Sciatic nerve (tissue), 2 donors: ENCODE results near the gene FAM47E. TPM values are rescaled to one million over a fixed set of nuclear protein-coding genes. Genes with fewer than 3 reads are reported as not detected.
"Not testable (repeated sequence)": the region's sequence is repeated elsewhere in the genome, so short reads cannot be mapped to it uniquely, and the experiment has no call there.

Experiments used
- ATAC-seq: fragments of 200-7000 bp; cut with Tn5 transposase; one replicate; pipeline ENCODE4 v1.9.1; 2020; ENCODE audit warnings: mild to moderate bottlenecking, moderate library complexity
- DNase-seq: peaks from one replicate; pipeline ENCODE4 v3.0.0-alpha.2; 2020; ENCODE audit warnings: low spot score
- intact Hi-C: fragments of 100-400 bp; cut with DNase I; formaldehyde crosslinking; loops from one replicate; pipeline ENCODE4 v1.14.2; 2022
- total RNA-seq: library from RNA; stranded (reverse); fragmentation: NEBNext Ultra II Directional; extraction: Animal tissue kit (Norgen Biotek cat#: 25700); gene quantifications from one replicate; pipeline ENCODE4 v1.2.1, GENCODE V29; 2021
- donor health status: DM: no; HTN: no; CAD: no.
- donor health status: DM: no; HTN: no; CAD: no.

FAM47E gene
- total RNA-seq, 1 donor from 2014 or later, result 2.5 TPM

GRCh38 chr4:76257824-76258223 lies 6.3 kb downstream of the FAM47E start:
- ATAC-seq (no peak), DNase-seq (no peak)
- intact Hi-C loops, result no loop called here

- intact Hi-C loops, result no loop called here
- ATAC-seq (no peak), DNase-seq (no peak)
Measured at GRCh38 chr4:76260571-76260970, 9.1 kb downstream of the FAM47E start.

DNA sequence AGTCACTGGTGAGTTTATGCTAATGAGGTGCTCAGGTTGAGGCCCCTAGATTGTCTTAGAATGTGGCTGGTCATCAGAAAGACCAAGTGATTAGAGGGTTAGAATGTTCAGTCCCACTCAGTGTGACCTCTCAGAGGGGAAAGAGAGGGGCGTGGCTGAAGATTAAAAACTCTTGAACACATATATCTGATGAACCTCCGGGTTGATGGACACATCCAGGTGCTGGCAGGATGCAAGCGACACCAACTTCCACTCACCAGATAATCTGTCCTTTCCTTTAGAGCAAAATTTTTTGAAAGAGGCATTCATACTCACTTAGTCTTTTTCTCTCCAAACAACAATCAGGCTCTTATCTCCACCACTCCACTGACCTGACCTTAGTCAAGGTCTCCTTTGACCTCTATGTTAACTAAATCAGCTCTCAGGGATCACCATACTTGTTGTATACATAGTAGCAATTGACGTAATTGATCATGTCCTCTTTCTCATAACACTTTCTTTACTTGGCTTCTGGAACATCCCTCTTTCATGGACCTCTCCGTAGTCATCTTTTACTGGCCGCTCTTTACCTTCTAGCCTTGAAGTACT lies 14.2 kb downstream of the FAM47E start:
- no peak for DNase-seq
- no peak for ATAC-seq
- intact Hi-C loops, result no loop called here

- no peak for ATAC-seq
- intact Hi-C loops, result no loop called here
- no peak for DNase-seq
Measured at GRCh38 chr4:76266627-76267026, 15.1 kb downstream of the FAM47E start.

- ATAC-seq (no peak), DNase-seq (no peak)
- intact Hi-C loops, result no loop called here
Measured at GRCh38 chr4:76267811-76268210, 16.3 kb downstream of the FAM47E start.

GRCh38 chr4:76270244-76271175 lies 19.0 kb downstream of the FAM47E start:
- ATAC-seq, result no peak
- no peak for DNase-seq
- intact Hi-C loops, result no loop called here

DNA sequence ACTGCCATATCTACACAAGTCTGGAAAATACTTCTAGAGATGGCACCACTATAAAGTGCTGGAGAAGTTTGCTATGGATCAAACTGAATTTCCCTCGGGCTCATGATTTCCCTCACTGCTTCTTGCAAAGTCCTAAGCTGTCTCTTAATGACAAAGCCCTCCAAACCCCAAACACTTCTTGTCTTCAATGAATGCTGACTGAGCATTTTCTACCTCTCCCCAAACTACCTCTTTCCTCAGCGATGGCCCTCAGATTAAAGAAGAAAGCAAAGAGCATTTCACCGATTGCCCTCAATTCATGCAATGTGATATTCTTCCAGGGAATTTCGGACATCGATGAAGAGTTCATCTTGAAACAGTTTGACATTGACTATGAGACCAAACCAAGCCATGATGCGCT lies 19.7 kb downstream of the FAM47E start:
- no peak for DNase-seq
- no peak for ATAC-seq
- intact Hi-C loops, result no loop called here

- no peak for ATAC-seq
Measured at GRCh38 chr4:76272073-76272472, 20.6 kb downstream of the FAM47E start.

DNA sequence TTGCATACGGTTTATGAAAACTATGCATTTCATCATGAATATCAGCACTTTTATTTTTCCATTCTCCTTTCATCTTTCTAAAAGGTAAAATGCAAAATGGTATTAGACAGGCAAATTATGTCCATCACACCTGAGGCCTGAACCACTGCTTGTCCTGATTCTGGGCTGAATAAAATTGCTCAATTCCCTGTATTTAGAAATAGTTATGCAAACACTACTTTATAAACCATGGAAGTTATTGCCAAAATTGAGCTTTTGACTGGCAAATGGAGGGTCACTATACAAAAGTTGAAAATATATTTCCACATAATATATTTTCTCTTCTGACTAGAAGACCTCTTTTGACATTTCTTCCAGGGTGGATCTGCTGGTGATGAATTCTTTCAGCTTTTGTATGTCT lies 21.1 kb downstream of the FAM47E start:
- intact Hi-C loops, result no loop called here
- ATAC-seq, result no peak
- no peak for DNase-seq

More at GRCh38 chr4:76272073-76272472, 20.6 kb downstream of the FAM47E start:
- DNase-seq, result no peak
- intact Hi-C loops, result no loop called here

DNA sequence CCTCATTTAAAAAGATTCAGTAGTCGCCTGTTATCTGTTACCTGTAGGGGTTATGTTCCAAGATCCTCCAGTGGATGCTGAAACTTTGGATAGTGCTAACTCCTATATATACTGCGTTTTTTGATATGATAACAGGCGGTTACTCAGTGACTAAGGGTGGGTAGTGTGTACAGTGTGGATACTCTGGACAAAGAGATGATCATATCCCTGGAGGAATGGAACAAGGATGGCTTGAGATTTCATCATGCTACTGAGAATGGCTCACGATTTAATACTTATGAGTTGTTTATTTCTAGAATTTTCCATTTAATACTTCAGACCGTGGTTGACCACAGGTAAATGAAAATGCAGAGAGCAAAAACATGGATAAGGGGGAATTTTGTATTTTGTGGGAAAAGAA lies 21.5 kb downstream of the FAM47E start:
- no peak for ATAC-seq
- intact Hi-C loops, result no loop called here
- DNase-seq, result no peak

- no peak for DNase-seq
- no peak for ATAC-seq
- intact Hi-C loops, result no loop called here
Measured at GRCh38 chr4:76275486-76276124, 24.1 kb downstream of the FAM47E start.

DNA sequence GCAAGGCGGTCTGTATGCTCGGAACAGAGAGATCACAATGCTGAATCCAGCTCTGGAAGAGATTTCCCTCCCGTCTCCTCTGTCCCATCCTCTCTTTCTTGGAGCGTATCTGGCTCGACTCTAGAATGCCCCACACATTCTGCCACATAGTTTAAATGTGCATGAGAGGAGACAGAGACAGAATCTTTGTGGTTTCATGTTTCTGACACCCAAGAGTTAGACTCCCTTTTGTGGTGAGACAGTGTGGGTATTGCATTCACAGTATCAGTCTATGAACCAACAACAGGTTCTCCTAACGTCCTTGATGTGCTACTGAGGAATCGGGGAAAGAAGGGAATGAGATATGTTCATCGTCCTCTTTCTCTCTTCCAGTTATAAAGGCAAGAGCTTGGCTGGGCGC lies 25.3 kb downstream of the FAM47E start:
- DNase-seq, result no peak
- intact Hi-C loops, result no loop called here
- no peak for ATAC-seq

DNA sequence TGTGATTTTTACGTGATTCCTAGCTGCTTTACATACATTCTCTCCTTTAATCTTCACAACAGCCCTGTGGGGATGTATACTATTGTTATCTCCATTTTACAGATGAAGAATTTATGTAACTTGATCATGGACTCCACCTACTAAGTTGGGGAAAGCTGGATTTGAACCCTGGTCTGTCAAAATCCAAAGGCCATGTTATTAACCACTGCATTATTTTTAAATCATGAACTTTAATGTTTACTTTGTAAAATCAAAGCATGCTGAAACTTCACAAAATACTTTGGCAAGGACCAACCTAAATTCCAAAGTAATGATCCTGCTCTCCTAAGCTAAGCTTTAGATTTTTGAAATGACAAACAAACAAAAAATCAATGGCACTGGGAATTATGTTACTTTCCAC lies 26.1 kb downstream of the FAM47E start:
- no peak for ATAC-seq
- intact Hi-C loops, result no loop called here
- no peak for DNase-seq

GRCh38 chr4:76278583-76278982 lies 27.1 kb downstream of the FAM47E start:
- intact Hi-C loops, result no loop called here
- ATAC-seq (no peak), DNase-seq (no peak)

DNA sequence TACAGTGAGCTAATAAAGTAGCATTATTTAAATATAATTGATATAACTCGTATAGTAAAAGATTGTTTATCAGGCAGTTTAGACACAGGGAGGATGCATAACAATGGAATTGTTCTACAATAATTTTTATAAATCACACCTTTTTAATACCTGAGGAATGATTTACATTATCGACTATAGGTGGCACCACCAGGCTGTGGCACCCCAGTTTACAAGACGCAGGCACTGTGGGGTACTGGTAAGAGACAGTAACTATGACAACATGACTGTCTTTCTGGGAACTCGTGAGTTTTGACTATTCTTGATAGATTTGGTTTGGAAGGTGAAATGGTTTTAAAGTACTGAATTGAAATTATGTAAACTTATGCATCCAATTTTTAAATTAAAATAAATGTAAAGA lies 27.9 kb downstream of the FAM47E start:
- intact Hi-C loops, result no loop called here
- DNase-seq (no peak), ATAC-seq (no peak)

GRCh38 chr4:76280488-76281441 lies 29.2 kb downstream of the FAM47E start:
- intact Hi-C loops, result no loop called here
- no peak for DNase-seq
- ATAC-seq, result peak; percentile 60

DNA sequence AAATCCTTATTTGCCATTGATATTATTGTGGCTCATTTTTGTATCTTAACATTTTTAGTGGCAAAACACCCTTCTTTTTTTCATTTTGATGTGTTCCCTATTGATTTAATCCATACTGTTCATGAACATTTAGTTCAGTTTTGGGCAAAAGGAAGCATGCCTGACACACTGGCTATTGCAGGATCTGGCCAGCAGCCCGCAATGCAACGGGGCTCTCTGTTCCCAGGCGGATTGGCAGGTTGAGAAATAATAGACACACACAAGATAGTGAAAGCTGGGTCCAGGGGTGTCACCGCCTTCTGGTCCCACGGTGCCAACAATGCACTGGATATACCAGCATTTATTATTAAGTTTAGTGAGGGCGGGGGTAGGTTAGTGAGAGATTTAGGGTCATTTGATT lies 30.1 kb downstream of the FAM47E start:
- DNase-seq, ATAC-seq, intact Hi-C loops: not testable (repeated sequence)

- no peak for ATAC-seq
- DNase-seq, result no peak
- intact Hi-C loops, result no loop called here
Measured at GRCh38 chr4:76282941-76283689, 31.6 kb downstream of the FAM47E start.
